ENCODE results near the gene CCDC54. TPM values are rescaled to one million over a fixed set of nuclear protein-coding genes. Genes with fewer than 3 reads are reported as not detected.

The CCDC54 gene
- total RNA-seq, 1 donor from 2014 or later, result not detected

DNA sequence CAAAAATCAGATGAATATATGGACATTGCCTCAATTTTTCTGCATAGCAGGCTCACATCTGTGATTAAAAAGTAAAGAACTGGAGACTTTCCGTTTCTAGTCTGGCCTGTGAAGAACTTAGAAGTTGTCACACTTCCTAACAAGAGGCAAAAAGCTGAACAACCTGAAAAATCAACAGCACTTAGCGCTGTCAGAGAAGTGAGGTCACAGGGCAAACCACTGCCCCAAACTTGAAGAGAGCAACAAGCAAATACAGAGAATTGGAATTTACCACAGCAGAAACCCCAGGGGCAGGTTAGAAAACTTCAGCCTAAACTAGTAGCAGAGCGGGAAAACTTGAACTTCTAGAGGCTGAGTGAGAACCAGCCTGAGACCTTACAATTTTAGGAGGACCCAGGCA lies 38.9 kb downstream of the CCDC54 start:
- no peaks in the 10 kb centered on the region for H3K27me3 Mint-ChIP-seq
- TF ChIP-seq, protein P1, sequence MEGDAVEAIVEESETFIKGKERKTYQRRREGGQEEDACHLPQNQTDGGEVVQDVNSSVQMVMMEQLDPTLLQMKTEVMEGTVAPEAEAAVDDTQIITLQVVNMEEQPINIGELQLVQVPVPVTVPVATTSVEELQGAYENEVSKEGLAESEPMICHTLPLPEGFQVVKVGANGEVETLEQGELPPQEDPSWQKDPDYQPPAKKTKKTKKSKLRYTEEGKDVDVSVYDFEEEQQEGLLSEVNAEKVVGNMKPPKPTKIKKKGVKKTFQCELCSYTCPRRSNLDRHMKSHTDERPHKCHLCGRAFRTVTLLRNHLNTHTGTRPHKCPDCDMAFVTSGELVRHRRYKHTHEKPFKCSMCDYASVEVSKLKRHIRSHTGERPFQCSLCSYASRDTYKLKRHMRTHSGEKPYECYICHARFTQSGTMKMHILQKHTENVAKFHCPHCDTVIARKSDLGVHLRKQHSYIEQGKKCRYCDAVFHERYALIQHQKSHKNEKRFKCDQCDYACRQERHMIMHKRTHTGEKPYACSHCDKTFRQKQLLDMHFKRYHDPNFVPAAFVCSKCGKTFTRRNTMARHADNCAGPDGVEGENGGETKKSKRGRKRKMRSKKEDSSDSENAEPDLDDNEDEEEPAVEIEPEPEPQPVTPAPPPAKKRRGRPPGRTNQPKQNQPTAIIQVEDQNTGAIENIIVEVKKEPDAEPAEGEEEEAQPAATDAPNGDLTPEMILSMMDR (conservative IDR thresholded peaks at IDR 0.05), result no peak
- peaks cover 7% of the 10 kb centered on the region for H3K4me1 Mint-ChIP-seq (ENCODE audit: unreplicated experiment)
- no peaks in the 10 kb centered on the region for H3K36me3 Mint-ChIP-seq
- no peak for DNase-seq (ENCODE audit: extremely low spot score, unreplicated experiment)
- peak overlapping the region; percentile 10 for H3K27ac Mint-ChIP-seq
- H3K4me3 Mint-ChIP-seq, result no peak overlapping the region
- H3K9me3 Mint-ChIP-seq, result no peaks in the 10 kb centered on the region

GRCh38 chr3:107416886-107417285 lies 39.6 kb downstream of the CCDC54 start:
- Mint-ChIP-seq H3K4me3 (no peak overlapping the region), H3K36me3 (no peaks in the 10 kb centered on the region), H3K27ac (peak overlapping the region; percentile 36), H3K4me1 (ENCODE audit: unreplicated experiment) (peaks cover 8% of the 10 kb centered on the region), H3K9me3 (no peaks in the 10 kb centered on the region), H3K27me3 (no peaks in the 10 kb centered on the region)
- TF ChIP-seq, protein P1 (conservative IDR thresholded peaks at IDR 0.05), result no peak
- DNase-seq (ENCODE audit: extremely low spot score, unreplicated experiment), result no peak

DNA sequence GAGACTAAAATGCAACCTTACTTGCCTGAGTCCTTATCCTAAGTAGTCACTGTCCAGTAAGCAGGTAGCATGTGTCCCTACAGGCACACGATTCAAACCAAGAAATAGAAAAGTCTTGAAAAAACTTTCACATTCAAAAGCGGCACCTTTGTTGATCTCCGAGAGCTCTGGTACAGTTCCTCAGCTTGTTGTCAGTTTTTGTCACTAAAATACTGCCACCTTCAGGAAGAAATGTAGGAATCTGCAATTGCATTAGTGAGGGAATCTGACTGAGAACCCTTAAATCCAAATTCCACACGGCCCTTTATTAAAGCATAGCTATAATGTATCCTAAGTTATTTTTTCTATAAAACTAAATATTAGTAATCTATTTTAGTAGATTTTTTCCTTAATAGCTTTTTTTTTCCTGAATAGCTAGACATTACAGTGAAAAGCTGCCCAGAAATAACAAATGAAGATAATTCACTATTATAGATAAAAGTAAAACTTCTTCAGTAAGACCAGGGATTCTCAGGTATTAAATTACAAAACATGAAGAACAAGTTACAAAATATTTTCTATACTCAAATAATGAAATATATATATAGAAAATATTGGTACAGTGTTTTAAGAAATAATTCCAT lies 44.0 kb downstream of the CCDC54 start:
- Mint-ChIP-seq H3K9me3 (no peaks in the 10 kb centered on the region), H3K27ac (no peak overlapping the region), H3K36me3 (no peaks in the 10 kb centered on the region), H3K4me3 (peak overlapping the region; percentile 78), H3K27me3 (peaks cover 4% of the 10 kb centered on the region), H3K4me1 (ENCODE audit: unreplicated experiment) (peaks cover 4% of the 10 kb centered on the region)
- TF ChIP-seq, protein P1 (conservative IDR thresholded peaks at IDR 0.05), result peak; percentile 88
- no peak for DNase-seq (ENCODE audit: extremely low spot score, unreplicated experiment)

GRCh38 chr3:107421881-107422280 lies 44.6 kb downstream of the CCDC54 start:
- peaks cover 3% of the 10 kb centered on the region for H3K4me1 Mint-ChIP-seq (ENCODE audit: unreplicated experiment)
- H3K27ac Mint-ChIP-seq, result no peak overlapping the region
- H3K4me3 Mint-ChIP-seq, result no peak overlapping the region
- TF ChIP-seq, protein P1 (conservative IDR thresholded peaks at IDR 0.05), result no peak
- H3K27me3 Mint-ChIP-seq, result peaks cover 4% of the 10 kb centered on the region
- no peaks in the 10 kb centered on the region for H3K36me3 Mint-ChIP-seq
- no peak for DNase-seq (ENCODE audit: extremely low spot score, unreplicated experiment)
- H3K9me3 Mint-ChIP-seq, result no peaks in the 10 kb centered on the region

- H3K4me1 Mint-ChIP-seq (ENCODE audit: unreplicated experiment), result peaks cover 6% of the 10 kb centered on the region
- no peak overlapping the region for H3K4me3 Mint-ChIP-seq
- TF ChIP-seq, protein P1 (conservative IDR thresholded peaks at IDR 0.05), result no peak
- no peaks in the 10 kb centered on the region for H3K9me3 Mint-ChIP-seq
- peaks cover 13% of the 10 kb centered on the region for H3K27me3 Mint-ChIP-seq
- no peak for DNase-seq (ENCODE audit: extremely low spot score, unreplicated experiment)
- no peak overlapping the region for H3K27ac Mint-ChIP-seq
- no peaks in the 10 kb centered on the region for H3K36me3 Mint-ChIP-seq
Measured at GRCh38 chr3:107425033-107425432, 47.8 kb downstream of the CCDC54 start.

Data from type B pancreatic cell (in vitro differentiated cells).